HEK293 (cell line): Measurements from ENCODE around the gene TLR2.

Experiments used
- HOXA7 ChIP-seq: sonication (generic); formaldehyde crosslinking; IDR thresholded peaks from 2 replicates; pipeline ENCODE4 v1.8.1; 2022; ENCODE audit warnings: missing genetic modification reagents, borderline replicate concordance
- SP2 ChIP-seq: fragments of 450-650 bp; formaldehyde crosslinking; IDR thresholded peaks from 2 replicates; pipeline ENCODE4 v1.5.1; 2016; ENCODE audit warnings: missing biosample characterization, missing genetic modification characterization
- SP7 ChIP-seq: fragments of 450-650 bp; formaldehyde crosslinking; IDR thresholded peaks from 2 replicates; pipeline ENCODE4 v1.5.1; 2016; ENCODE audit warnings: missing biosample characterization, missing genetic modification characterization
- YY1 ChIP-seq: fragments of 450-650 bp; formaldehyde crosslinking; IDR thresholded peaks from 2 replicates; pipeline ENCODE4 v1.5.1; 2018; ENCODE audit warnings: missing biosample characterization, missing genetic modification characterization
- ZNF175 ChIP-seq: fragments of 450-650 bp; formaldehyde crosslinking; IDR thresholded peaks from 2 replicates; pipeline ENCODE4 v1.5.1; 2016; ENCODE audit warnings: missing biosample characterization, missing genetic modification characterization
- ZNF184 ChIP-seq: fragments of 450-650 bp; IDR thresholded peaks from 2 replicates; pipeline ENCODE4 v1.5.1; 2018; ENCODE audit warnings: missing biosample characterization, mild to moderate bottlenecking, missing genetic modification characterization
- ZNF19 ChIP-seq: fragments of 450-650 bp; formaldehyde crosslinking; IDR thresholded peaks from 2 replicates; pipeline ENCODE4; 2016; ENCODE audit warnings: missing biosample characterization, missing genetic modification characterization, low read depth
- ZNF544 ChIP-seq: fragments of 450-650 bp; formaldehyde crosslinking; IDR thresholded peaks from 2 replicates; pipeline ENCODE4 v1.5.0; 2017; ENCODE audit warnings: missing biosample characterization, missing genetic modification characterization
- ZNF629 ChIP-seq: fragments of 450-650 bp; formaldehyde crosslinking; IDR thresholded peaks from 2 replicates; pipeline ENCODE4 v1.5.1; 2017; ENCODE audit warnings: missing biosample characterization, missing genetic modification characterization
- ZNF670 ChIP-seq: fragments of 450-650 bp; formaldehyde crosslinking; IDR thresholded peaks from 2 replicates; pipeline ENCODE4 v1.5.1; 2016; ENCODE audit warnings: missing biosample characterization, missing genetic modification characterization, low read depth
- ZNF707 ChIP-seq: fragments of 450-650 bp; formaldehyde crosslinking; IDR thresholded peaks from 2 replicates; pipeline ENCODE4 v1.5.1; 2016; ENCODE audit warnings: missing biosample characterization, missing genetic modification characterization
- TF ChIP-seq, protein P1 (sequence below): fragments of 450-650 bp; formaldehyde crosslinking; IDR thresholded peaks from 2 replicates; pipeline ENCODE4 v1.5.1; 2016; ENCODE audit warnings: missing biosample characterization, missing genetic modification characterization

DNA sequence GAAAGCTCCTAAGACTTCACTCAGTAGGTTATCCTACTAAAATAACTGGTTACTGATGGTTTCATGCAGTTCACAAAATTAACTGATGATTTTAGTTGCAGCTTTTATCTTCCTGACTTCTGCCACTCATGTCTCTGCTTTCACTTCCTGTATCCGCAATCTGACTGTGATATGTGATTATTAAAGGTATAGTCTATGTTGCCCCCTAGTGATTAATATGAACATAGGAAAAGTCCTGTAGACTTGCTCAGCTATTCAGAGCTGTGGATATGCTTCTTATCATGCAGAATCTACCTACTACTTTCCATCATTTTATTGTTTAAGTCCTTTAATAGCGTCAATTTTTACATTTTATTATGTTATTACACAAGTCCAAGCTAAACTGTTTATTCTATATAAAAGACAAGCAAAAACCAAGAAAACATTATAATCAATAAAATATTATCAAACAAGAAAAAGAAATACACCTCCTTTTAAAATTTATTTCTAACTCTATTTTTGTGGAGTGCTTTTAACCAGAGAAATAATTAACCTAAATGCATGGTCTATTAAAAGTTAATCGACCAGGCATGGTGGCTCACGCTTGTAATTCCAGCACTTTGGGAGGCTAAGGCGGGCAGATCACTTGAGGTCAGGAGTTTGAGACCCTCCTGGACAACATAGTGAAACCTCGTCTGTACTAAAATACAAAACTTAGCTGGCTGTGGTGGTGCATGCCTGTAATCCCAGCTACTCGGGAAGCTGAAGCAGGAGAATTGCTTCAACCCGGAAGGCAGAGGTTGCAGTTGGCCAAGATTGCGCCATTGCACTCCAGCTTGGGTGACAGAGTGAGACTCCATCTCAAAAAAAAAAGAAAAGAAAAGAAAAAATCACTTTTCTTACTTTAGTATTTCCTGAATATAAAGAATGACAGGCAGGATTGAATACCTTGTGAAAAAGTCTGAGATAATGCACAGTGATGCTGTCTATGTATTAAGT lies 40.4 kb upstream of the TLR2 start:
- TF ChIP-seq HOXA7 (CRISPR knock-in tag) (no peak), ZNF707 (tag by site-specific recombination) (no peak), ZNF629 (no peak), YY1 (tag by site-specific recombination) (no peak), ZNF670 (no peak), ZNF19 (tag by site-specific recombination) (no peak), ZNF184 (tag by site-specific recombination) (no peak), ZNF544 (tag by site-specific recombination) (no peak), ZNF175 (tag by site-specific recombination) (no peak), SP7 (tag by site-specific recombination) (no peak), SP2 (tag by site-specific recombination) (no peak)
- TF ChIP-seq, protein P1, sequence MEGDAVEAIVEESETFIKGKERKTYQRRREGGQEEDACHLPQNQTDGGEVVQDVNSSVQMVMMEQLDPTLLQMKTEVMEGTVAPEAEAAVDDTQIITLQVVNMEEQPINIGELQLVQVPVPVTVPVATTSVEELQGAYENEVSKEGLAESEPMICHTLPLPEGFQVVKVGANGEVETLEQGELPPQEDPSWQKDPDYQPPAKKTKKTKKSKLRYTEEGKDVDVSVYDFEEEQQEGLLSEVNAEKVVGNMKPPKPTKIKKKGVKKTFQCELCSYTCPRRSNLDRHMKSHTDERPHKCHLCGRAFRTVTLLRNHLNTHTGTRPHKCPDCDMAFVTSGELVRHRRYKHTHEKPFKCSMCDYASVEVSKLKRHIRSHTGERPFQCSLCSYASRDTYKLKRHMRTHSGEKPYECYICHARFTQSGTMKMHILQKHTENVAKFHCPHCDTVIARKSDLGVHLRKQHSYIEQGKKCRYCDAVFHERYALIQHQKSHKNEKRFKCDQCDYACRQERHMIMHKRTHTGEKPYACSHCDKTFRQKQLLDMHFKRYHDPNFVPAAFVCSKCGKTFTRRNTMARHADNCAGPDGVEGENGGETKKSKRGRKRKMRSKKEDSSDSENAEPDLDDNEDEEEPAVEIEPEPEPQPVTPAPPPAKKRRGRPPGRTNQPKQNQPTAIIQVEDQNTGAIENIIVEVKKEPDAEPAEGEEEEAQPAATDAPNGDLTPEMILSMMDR (tag by site-specific recombination), result no peak
